T-helper 1 cell treated with Interleukin-12 subunit alpha and Interleukin-12 subunit beta and Interleukin-4 antibody, amounts not matched to agents 30 ng/mL and 1 ng/mL, for 36 hours (primary cell): ENCODE measurements around the gene GGTLC2. TPM values are rescaled to one million over a fixed set of nuclear protein-coding genes. Genes with fewer than 3 reads are reported as not detected.
"Not testable (repeated sequence)": the region's sequence is repeated elsewhere in the genome, so short reads cannot be mapped to it uniquely, and the experiment has no call there.

Experiments used
- intact Hi-C: fragments of 100-400 bp; cut with micrococcal nuclease; formaldehyde crosslinking; loops from one replicate; pipeline ENCODE4 v1.15.1; 2024
- total RNA-seq: library from RNA; stranded (reverse); gene quantifications from 2 replicates; pipeline ENCODE4 v1.2.3, GENCODE V29; 2022

The GGTLC2 gene
- total RNA-seq, 1 donor from 2014 or later = not detected

DNA sequence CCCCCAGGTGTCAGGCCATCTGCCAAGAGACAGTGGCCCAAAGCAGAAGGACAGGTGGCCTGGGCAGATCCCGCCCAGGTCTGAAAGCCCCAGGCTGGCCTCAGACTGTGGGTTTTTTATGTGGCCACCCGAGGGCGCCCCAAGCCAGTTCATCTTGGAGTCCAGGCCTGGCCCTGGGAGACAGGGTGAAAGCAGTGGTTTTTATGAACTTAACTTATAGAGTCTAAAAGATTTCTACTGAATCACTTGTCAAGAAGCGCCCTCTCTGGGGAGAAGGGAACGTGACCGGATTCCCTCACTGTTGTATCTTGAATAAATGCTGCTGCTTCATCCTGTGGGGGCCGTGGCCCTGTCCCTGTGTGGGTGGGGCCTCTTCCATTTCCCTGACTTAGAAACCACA, 8.2 kb upstream of the GGTLC2 start:
- intact Hi-C loops = not testable (repeated sequence)

DNA sequence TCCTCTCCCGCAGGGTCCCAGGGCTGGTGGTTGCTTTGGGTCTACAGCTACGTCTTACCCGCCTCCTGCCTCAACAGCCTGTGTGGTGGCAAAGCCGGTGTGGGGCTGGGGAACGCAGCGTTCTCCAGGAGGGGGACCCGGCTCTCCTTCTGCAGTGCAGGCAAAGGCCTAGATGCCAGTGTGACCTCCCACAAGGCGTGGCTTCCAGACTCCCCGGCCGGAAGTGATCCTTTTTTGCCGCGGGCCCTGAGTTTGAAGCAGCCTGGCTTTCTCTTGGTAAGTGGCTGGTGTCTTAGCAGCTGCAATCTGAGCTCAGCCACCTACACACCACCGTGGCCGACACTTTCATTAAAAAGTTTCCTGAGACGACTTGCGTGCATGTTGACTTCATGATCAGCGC, 6.1 kb upstream of the GGTLC2 start:
- intact Hi-C loops = not testable (repeated sequence)

DNA sequence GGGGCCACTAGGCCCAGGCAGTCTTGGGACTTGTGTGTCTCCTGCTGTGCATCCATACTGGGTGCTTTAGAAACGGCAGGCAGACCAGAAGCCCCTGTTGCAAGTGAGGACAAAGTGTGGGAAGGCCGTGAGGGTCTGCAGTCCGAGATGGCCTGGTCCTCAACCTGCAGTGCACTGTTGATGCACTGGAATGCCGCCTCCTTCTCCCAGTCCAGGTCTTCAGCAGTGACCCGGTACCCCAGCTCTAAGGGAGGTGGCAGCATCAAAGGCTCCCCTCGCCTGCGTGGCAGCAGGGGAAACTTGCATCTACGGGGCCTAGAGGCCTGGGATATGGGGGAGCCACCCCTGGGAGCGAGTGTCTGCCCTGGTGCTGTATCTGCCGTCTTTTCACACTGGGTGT, 2.2 kb upstream of the GGTLC2 start:
- intact Hi-C loops = not testable (repeated sequence)

DNA sequence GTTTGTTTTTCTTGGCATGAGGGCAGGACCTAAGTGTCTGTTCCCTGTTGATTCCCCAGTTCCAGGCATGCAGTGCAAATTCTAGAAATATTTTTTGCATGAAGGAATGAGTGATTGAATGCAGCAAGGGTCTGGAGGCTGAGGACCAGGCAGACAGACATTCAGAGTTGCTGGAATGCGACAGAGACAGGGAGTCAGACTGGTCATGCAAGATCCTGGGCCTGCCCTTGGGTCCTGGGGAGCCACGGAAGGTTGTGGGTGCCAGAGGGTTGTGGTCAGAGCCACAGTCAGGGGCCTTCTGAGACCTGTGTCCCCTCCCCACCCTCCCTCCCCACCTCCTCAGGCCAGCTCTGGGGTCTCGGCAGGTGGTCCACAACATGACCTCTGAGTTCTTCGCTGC, 1.6 kb downstream of the GGTLC2 start:
- intact Hi-C loops = loop anchor here (5.0 kb wide), 1 partner anchor 41 kb away; no protein-coding TSS in a partner anchor

DNA sequence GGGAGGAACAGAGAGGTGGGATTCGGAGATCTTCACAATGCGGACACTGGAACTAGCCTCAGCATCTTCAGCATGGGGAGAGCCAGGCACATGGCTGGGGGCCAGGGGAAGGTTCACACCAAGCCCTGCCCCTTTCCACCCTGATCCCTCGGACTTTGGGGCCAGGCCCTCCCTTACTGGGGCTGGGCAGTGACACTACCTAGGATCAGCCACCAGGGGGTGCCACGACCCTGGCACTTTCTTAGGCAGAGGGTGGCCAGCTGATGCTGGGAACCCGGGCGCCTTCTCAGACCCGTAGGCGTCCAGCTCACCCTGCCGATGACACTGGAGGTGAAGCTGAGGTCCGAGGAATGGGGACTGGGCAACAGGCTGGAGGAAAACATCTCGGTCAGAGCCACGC, 3.5 kb downstream of the GGTLC2 start:
- intact Hi-C loops = loop anchor here (5.0 kb wide), 1 partner anchor 39 kb away; no protein-coding TSS in a partner anchor

DNA sequence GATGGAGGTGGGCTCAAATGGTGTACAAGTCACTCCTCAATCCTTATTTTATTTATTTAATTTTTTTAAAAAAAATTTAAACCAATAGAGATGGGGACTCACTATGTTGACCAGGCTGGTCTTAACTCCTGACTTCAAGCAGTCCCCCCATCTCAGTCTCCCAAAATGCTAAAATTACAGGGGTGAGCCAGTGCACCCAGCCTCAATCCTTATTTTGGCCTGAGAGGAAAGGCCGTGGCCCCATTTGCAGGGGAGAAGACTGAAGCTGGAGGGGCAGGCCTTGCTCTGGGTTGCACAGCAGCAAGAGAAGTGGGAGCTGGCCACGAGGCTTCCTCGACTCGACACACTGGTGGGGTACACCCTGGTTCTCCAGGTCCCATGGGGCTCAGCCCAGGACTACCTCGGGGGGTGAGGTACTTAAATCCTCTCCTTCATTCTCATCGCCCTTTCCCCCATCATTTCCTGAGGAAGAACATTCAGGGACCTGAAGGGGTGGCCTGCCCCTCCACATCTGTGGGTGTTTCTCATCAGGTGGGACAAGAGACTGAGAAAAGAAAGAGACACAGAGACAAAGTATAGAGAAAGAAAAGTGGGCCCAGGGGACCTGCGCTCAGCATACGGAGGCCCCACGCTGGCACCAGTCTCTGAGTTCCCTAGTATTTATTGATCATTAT, 4.6 kb downstream of the GGTLC2 start:
- intact Hi-C loops = loop anchor here (5.0 kb wide), 1 partner anchor 38 kb away; no protein-coding TSS in a partner anchor

DNA sequence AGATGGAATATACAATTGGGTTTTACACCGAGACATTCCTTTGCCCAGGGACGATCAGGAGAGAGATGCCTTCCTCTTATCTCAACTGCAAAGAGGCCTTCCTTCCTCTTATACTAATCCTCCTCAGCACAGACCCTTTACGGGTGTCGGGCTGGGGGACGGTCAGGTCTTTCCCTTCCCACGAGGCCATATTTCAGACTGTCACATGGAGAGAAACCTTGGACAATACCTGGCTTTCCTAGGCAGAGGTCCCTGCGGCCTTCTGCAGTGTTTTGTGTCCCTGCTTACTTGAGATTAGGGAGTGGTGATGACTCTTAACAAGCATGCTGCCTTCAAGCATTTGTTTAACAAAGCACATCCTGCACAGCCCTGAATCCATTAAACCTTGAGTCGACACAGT, 5.3 kb downstream of the GGTLC2 start:
- intact Hi-C loops = loop anchor here (5.0 kb wide), 1 partner anchor 38 kb away; no protein-coding TSS in a partner anchor

DNA sequence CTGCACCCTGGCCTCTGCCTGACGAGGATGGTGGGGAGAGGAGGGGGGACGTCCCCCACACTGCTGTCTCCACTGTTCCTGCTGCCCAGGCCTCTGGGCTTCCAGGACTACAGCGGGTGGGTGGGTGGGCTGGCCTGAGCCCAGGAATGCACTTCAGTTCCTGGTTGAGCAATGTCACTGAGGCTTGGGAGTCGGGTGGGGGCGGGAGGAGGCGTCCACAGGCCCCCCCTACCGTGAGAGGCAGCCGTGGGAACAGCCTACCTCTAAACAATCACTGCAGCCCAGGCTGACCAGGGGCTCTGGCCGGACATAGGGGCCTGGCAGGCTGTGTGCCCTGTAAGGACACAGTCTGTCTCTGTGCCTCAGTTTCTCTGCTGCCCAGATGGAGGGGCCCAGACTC, 6.0 kb downstream of the GGTLC2 start:
- intact Hi-C loops = not testable (repeated sequence)

DNA sequence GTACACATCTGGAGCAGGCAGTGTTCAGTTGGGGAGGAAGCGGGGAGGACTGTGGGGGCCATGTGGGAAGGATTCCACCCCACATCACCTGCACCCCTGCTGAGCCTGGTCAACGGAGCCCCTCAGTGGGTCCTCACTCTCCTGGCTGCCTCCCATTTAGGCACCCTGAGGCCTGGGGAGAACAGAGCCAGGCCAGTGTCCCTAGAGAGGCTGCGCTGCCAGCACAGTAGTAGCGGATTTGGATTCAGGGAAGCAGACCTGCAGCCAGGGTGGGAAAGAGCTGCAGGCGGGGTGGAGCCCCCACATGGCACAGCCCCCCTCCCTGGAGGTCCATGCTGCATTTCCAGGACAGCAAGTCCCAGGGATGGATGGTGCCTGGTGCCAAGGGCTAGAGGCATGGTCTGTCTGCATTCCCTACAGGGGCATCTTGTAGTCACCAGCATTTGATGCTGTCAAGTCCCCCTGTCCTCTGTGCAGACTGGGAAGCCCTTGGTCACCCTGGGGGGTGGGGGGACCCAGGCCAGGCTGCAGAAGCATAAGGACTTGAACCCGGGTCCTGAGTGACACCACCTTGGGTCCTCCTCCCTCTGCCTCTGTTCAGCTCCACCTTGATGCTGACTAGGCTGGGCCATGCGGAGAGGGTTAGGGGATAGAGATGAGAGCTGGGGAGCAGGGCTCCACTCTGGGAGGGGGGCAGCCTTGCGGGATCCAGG, 6.5 kb downstream of the GGTLC2 start:
- intact Hi-C loops = not testable (repeated sequence)

DNA sequence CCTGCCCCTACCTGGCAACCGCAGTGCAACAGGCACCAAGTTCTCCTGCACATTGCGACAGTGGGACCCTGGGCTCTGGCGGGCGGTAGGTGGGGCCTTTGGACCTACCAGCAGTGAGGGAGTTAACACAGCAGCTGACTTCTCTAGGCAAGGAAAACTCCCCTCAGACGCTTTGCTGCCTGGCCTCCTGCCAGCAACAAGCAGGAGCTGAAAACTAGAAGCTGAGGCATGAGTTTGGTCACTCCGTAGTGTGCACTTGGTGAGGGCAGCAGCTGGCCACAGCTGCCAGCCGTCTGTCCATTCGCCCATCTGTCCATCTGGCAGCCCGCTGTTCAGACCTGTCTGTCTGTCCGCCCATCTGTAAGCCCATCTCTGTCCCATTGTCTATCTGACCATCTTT, 7.2 kb downstream of the GGTLC2 start:
- intact Hi-C loops = not testable (repeated sequence)

DNA sequence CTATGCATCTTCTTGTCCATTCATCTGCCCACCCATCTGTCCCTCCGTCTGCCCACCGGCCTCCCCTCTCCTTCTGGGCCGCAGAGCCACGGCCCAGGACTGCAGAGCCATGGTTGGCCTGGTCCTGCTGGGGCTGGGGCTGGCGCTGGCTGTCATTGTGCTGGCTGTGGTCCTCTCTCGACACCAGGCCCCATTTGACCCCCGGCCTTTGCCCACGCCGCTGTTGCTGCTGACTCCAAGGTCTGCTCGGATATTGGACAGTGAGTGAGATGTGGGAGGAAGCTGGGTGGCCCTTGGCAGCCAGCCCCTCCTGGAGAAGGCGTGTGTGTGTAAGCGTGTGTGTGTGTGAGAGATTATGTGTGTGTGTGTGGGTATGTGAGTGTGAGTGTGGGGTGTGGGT, 7.7 kb downstream of the GGTLC2 start:
- intact Hi-C loops = not testable (repeated sequence)

DNA sequence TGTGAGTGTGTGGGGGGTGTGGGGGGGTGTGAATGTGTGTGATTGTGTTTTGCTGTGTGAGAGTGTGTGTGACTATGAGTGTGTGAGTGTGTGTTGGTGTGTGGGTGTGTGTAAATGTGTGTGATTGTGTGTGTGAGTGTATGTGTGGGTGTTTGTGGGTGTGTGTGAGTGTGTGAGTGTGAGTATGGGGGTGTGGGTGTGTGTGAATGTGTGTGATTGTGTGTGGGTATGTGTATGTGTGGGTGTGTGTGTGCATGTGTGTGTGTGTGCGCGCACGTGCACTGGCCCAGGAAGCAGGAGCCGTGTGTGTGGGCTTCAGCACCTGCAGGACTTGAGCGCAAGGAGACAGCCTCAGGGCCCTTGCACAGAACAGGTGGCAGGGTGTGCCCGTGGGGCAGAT, 8.2 kb downstream of the GGTLC2 start:
- intact Hi-C loops = not testable (repeated sequence)

DNA sequence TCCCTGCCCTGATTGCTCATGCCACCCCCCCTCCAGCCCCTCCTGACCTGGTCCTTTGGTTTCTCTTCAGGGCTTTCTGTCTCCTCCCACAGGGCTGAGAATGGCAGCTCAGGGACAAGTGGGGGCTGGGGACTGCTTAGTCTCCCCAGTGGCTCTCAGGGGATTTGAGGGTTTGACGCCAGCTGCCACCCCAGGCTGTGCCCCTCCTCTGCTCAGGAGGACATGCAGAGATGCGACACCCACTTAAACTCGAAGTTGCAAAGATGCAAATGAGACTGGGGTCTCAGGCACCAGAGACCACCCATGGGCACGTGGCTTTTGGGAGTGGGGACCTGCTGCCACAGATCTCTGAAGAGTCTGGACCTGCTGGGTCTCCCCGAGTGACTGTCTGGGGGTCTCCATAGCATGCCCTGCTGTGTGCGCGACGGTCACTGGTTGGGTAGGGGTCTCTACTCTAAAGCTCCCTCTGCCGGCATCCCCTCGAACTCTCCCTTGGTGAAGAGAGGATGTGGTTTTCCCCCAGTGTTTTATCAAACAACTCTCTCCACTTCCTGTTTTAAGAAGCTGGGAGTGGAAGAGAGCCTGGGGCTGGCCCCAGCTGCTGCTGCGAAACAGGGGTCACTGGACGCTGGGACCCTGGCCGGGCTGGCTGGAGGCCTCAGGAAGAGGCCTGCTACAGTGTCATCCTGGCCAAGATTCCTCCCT, 9.4 kb downstream of the GGTLC2 start:
- intact Hi-C loops = not testable (repeated sequence)

DNA sequence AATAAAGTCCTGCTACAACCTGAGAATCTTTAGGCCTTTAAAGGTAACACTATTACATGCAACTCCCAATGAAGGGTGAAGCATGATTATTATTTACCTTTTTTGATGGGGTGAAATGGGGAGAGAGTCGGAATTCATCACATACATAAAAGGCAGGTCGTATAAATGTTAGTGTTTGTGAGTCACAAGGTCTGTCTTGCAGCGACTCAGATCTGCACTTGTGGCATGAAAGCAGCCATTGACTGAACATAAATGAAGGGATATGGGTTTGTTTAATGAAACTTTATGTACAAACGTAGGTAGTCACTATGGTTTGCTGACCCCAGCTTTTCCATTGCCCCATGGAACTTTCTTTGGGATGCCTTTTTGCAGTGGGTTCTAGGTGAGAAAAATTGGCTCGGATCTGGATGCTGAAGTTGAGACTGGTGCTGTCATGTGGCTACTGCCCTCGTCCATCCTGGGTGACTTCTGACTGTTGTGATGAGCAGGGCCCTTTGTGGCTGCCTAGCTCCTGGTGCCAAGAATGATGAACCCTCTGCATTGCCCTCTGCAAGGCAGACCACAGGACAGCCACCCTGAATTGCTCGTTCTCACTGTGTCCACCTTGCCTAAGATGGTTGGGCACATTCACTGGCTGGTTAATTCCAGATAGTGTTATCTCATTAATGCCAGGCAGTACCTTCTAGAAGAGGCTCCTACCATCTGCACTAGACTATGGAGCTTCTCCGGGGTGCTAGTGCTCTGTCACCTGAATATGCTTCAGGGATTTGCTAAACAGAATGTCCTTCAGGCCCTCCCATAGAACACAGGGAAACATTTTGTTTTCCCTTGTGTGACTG, 11.3 kb downstream of the GGTLC2 start:
- intact Hi-C loops = no loop called here

DNA sequence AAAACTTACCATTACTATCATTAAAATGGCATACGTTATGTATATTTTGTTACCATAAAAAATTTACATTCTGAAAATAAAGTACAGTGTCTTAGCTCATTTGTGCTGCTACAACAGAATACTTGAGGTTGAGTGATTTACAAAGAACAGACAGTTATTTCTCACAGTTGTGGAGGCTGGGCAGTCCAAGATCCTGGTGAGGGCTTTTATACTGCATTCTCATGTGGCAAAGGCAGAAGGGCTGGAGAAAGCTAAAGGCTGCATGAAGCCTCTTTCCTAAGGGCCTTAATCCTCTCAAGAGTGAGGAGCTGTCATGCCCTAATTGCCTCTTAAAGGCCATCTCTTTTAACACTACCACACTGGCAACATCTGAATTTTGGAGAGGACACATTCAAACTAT, 13.3 kb downstream of the GGTLC2 start:
- intact Hi-C loops = no loop called here

DNA sequence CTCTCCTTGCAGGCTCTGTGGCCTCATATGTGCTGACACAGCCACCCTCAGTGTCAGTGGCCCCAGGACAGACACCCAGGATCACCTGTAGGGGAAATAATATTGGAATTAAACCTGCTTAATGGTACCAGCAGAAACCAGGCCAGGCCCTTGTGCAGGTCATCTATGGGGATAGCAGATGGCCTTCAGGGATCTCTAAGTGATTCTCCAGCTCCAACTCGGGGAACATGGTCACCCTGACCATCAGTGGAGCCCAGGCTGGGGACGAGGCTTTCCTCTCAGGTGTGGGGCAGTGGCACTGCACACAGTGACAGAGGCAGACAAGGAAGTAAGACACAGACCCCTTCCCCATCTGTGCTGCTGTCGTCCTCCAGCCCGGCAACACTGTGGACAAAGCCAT, 16.9 kb downstream of the GGTLC2 start:
- intact Hi-C loops = no loop called here

DNA sequence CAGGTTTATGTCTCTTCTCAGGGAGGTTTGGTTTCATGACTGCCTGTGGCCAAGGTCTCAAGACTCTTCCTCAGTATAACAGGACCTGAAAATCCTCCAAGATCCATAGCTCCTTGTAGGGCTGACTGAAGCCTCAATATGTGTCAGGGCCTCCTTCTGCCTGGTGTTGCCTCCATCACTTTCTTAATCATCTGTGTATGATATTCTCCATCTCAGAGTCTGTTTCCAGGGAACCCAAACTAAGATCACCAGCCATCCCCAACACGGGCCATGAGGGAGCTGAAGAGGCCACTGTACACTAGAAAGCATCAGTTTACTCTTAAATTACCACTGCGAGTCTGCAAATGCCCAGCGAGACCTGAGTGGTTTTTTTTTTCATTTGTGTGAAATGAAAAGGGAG, 17.7 kb downstream of the GGTLC2 start:
- intact Hi-C loops = no loop called here

DNA sequence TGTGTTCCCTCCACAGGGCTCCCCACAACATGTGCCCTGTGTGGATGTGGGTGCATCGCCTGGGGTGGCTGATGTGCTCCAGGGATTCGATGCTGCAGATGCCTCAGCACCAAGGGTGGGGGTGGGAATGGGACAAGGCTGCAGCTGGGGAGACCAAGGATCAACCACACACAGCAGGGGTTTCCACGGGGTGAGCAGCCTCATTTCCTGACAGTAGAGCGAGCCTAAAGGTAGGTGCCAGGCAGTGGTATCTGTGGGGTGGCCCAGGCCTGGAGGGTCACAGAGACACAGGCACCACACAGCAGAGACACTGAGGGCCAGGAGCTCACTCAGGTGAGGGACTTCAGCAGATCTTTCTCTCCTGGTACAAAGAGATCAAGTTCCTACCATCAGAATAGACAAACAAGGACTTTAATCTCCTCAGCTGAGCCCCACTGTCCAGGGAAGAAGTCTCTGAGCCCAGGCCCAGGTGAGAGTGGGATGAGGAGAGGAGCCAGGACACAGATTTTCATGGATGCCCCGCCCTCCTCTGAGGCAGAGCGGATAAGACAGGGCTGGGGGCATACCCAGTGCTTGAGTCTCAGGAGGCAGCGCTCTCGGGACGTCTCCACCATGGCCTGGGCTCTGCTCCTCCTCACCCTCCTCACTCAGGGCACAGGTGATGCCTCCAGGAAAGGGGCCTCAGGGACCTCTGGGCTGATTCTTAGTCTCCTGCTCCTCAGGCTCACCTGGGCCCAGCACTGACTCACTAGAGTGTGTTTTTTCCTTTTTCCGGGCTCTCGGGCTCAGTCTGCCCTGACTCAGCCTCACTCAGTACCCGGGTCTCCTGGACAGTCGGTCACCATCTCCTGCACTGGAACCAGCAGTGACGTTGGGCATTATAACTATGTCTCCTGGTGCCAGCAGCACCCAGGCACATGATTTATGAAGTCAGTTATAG, 19.7 kb downstream of the GGTLC2 start:
- intact Hi-C loops = no loop called here

DNA sequence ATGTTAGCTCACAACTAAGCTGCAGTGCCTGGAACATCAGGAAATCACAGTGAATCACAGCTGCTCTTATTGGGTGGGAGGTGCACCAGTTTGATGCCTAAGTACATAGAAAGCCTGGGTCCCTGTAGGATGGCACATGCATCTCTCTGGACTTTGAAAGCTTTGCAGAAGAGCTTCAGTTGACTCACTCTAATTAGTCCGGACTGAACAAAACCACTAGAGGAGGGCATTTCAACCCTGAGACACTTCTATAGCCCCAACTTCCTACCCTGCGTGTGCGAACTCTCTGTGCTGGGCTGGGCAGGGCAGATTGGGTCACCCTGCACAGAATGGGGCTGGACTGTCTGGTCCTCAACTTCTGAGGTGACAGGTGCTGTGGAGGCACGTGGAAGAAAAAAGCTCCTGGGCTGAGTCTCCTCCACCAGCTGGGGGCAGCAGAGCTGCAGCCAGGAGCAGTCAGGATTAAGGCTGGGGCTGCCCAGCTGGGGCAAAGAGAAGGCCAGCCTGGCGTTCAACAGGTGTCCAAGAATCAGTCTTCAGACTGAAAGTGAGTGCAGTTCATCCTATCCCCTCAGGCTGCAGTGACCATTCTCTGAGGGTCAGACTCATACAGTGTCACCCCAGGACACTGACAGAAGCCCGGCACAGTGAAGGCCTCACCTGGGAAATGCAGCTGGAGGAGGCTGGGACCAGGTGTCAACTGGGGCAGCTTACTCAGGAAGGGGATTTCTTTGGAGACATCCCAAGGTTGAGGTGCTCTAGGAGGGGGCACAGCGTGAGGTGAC, 22.1 kb downstream of the GGTLC2 start:
- intact Hi-C loops = no loop called here
